ENCODE data around the gene MFAP5. TPM values are rescaled to one million over a fixed set of nuclear protein-coding genes. Genes with fewer than 3 reads are reported as not detected.
A peak's percentile ranks its signal among the peaks of the same experiment; 100 is the strongest.

MFAP5 gene
- total RNA-seq, 1 experiment from 2014 or later = 0.26 TPM

GRCh38 chr12:8603856-8604255 is 58.8 kb downstream of the MFAP5 start:
- Mint-ChIP-seq H3K9me3 (no peaks in the 10 kb centered on the region), H3K4me1 (peaks cover 18 to 23% of the 10 kb centered on the region in 2 experiments), H3K27ac (no peak overlapping the region), H3K36me3 (ENCODE audit: insufficient read depth in 1 of 3, low read depth in 3 of 3) (no peaks in the 10 kb centered on the region; a peak in 2 of 7 replicates), H3K27me3 (ENCODE audit: low read depth) (peaks cover 1% of the 10 kb centered on the region; the same call in 1 of the 2 replicates), H3K4me3 (no peak overlapping the region)
- DNase-seq = peak; percentile 40
- Histone ChIP-seq H2AFZ (ENCODE audit: low read length) (no peak overlapping the region), H3K18ac (ENCODE audit: insufficient read length, low read depth, low read length) (no peak overlapping the region), H4K8ac (replicated peaks; ENCODE audit: insufficient read length, low read depth, low read length) (no peak overlapping the region), H3K23ac (ENCODE audit: insufficient read length, low read depth, low read length) (no peak overlapping the region), H3K9ac (ENCODE audit: extremely low read depth, insufficient read length, low read length) (no peak overlapping the region), H3K9me3 (ENCODE audit: control insufficient read depth, low read depth, low read length) (no peaks in the 10 kb centered on the region), H3K4ac (ENCODE audit: low read depth, low read length) (no peak overlapping the region), H2BK12ac (ENCODE audit: insufficient read length, low read depth, low read length) (no peak overlapping the region), H2BK15ac (ENCODE audit: low read depth, low read length) (no peak overlapping the region), H3T11ph (ENCODE audit: low read length) (no peak overlapping the region), H3K14ac (ENCODE audit: insufficient read depth, low read length) (no peak overlapping the region), H3K27ac (ENCODE audit: insufficient read length, low read depth, low read length) (no peak overlapping the region), H2AK5ac (ENCODE audit: insufficient read length, low read length) (no peak overlapping the region), H2BK120ac (ENCODE audit: low read depth, low read length, poor library complexity, severe bottlenecking) (no peak overlapping the region), H3K4me2 (ENCODE audit: insufficient read depth, insufficient read length, low read length) (no peak overlapping the region), H3K79me1 (ENCODE audit: insufficient read depth, low read depth, low read length, poor library complexity, severe bottlenecking) (no peaks in the 10 kb centered on the region), H4K91ac (ENCODE audit: insufficient read length, low read depth, low read length) (no peak overlapping the region), H4K20me1 (ENCODE audit: control insufficient read depth, insufficient read depth, insufficient read length) (no peaks in the 10 kb centered on the region), H2BK5ac (ENCODE audit: insufficient read length, low read length) (no peak overlapping the region), H3K4me1 (ENCODE audit: insufficient read depth, low read length) (peaks cover 2% of the 10 kb centered on the region; the same call in 1 of the 2 replicates), H4K5ac (ENCODE audit: insufficient read length, low read depth, low read length) (no peak overlapping the region), H3K27me3 (ENCODE audit: insufficient read depth, low read length) (no peaks in the 10 kb centered on the region), H3K79me2 (ENCODE audit: insufficient read depth, low read length) (no peaks in the 10 kb centered on the region), H3K56ac (ENCODE audit: insufficient read length, low read depth, low read length) (no peak overlapping the region), H3K23me2 (ENCODE audit: insufficient read length, low read depth, low read length, poor library complexity, severe bottlenecking) (no peaks in the 10 kb centered on the region), H2BK20ac (ENCODE audit: low read depth, low read length, poor library complexity, severe bottlenecking) (no peak overlapping the region)
- WGBS (ENCODE audit: extremely low coverage, insufficient read length, low lambda C conversion rate) = no CpG with 5 or more reads among the region's 3 CpGs
- TF ChIP-seq CTCF (conservative IDR thresholded peaks at IDR 0.05) = peak; percentile 55
